MM.1S (cell line): ENCODE results near the gene NIPBL.

ENCODE experiments used
- CTCF ChIP-seq: fragments of 300-600 bp; sonication (generic); IDR thresholded peaks from 2 replicates; pipeline ENCODE4 v1.5.1; 2016; ENCODE audit warnings: antibody characterized with exemption, low read length, mixed read lengths
- EZH2 ChIP-seq: fragments of 300-600 bp; sonication (generic); optimal IDR thresholded peaks from 2 replicates; pipeline ENCODE3; 2017; ENCODE audit warnings: low read depth, mild to moderate bottlenecking, antibody characterized with exemption, low read length, mixed read lengths

- TF ChIP-seq CTCF, result no peak
- no peak for TF ChIP-seq EZH2
These were observed 19.9 kb downstream of the NIPBL start for GRCh38 chr5:36896476-36896875.
